ENCODE data around the gene ITGB5.

DNA sequence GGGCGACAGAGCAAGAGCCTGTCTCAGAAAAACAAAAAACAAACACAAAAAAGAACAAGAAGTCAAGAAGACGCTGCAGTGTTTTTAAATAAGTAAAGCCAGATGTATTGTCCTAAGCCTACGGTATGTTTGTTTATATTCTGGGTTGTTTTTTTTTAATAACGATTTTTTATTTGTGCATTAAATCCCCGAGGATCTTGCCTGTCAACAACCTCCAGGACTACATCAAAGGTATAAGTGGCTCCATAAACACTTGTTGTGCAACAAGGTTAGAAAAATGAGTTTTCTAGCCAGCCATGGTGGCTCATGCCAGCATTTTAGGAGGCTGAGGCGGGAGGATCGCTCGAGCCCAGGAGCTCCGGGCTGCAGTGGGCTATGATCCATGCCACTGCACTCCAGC lies 26.1 kb downstream of the ITGB5 start:
- no peak for TF ChIP-seq CTCF (IDR thresholded peaks at IDR 0.05; ENCODE audit: low read depth, low read length, missing input control)
- no peak for TF ChIP-seq ATF3 (IDR thresholded peaks at IDR 0.05)
- TF ChIP-seq TAF1 (conservative IDR thresholded peaks at IDR 0.05): no peak
- no peak for TF ChIP-seq NR2F2 (IDR thresholded peaks at IDR 0.05)
- TF ChIP-seq SP1 (IDR thresholded peaks at IDR 0.05): no peak
- no peak for TF ChIP-seq JUND (IDR thresholded peaks at IDR 0.05)
- TF ChIP-seq, protein P1, sequence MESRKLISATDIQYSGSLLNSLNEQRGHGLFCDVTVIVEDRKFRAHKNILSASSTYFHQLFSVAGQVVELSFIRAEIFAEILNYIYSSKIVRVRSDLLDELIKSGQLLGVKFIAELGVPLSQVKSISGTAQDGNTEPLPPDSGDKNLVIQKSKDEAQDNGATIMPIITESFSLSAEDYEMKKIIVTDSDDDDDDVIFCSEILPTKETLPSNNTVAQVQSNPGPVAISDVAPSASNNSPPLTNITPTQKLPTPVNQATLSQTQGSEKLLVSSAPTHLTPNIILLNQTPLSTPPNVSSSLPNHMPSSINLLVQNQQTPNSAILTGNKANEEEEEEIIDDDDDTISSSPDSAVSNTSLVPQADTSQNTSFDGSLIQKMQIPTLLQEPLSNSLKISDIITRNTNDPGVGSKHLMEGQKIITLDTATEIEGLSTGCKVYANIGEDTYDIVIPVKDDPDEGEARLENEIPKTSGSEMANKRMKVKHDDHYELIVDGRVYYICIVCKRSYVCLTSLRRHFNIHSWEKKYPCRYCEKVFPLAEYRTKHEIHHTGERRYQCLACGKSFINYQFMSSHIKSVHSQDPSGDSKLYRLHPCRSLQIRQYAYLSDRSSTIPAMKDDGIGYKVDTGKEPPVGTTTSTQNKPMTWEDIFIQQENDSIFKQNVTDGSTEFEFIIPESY (IDR thresholded peaks at IDR 0.05): no peak
- TF ChIP-seq YY1 (IDR thresholded peaks at IDR 0.05): no peak
- TF ChIP-seq, protein P2, sequence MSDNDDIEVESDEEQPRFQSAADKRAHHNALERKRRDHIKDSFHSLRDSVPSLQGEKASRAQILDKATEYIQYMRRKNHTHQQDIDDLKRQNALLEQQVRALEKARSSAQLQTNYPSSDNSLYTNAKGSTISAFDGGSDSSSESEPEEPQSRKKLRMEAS (IDR thresholded peaks at IDR 0.05): no peak

All from liver (tissue), 3 donors.